GM12878 (cell line): ENCODE results near the gene SLC25A42.

Experiments
- CBX5 ChIP-seq: sonication (generic); IDR thresholded peaks from 2 replicates; pipeline ENCODE4 v1.6.1; 2016; ENCODE audit warnings: low read depth, moderate library complexity, mild to moderate bottlenecking, inconsistent platforms
- CEBPB ChIP-seq, 2 experiments: fragments of 150-350 bp in 1 of 2; IDR thresholded peaks; 2 replicates each; pipeline ENCODE4 v1.6.1; 2012 to 2014; ENCODE audit warnings: low read depth in 2 of 2, low read length in 2 of 2, borderline replicate concordance in 1 of 2, inconsistent platforms in 1 of 2
- HCFC1 ChIP-seq: fragments of 150-350 bp; IDR thresholded peaks from 2 replicates; pipeline ENCODE4 v1.6.1; 2014; ENCODE audit warnings: low read length
- HDAC6 ChIP-seq: fragments of 200-600 bp; sonication (generic); IDR thresholded peaks from one replicate; pipeline ENCODE4 v1.8.0; 2017; ENCODE audit warnings: antibody characterized with exemption; ENCODE audit not compliant: unreplicated experiment
- JUND ChIP-seq: IDR thresholded peaks from 2 replicates; pipeline ENCODE4 v1.6.1; 2012; ENCODE audit warnings: low read depth, mild to moderate bottlenecking, low read length, improper control_type of control experiment, moderate library complexity
- NFXL1 ChIP-seq: fragments of 450-650 bp; IDR thresholded peaks from 2 replicates; pipeline ENCODE4 v1.6.1; 2017; ENCODE audit warnings: antibody characterized with exemption, mild to moderate bottlenecking, borderline replicate concordance
- POLR2A ChIP-seq: IDR thresholded peaks from 2 replicates; pipeline ENCODE4 v1.6.1; 2011; ENCODE audit warnings: low read depth, mild to moderate bottlenecking, low read length
- POLR2AphosphoS5 ChIP-seq: IDR thresholded peaks from 2 replicates; pipeline ENCODE4 v1.6.1; 2011; ENCODE audit warnings: mild to moderate bottlenecking, low read length, inconsistent platforms
- TF ChIP-seq, protein P1 (sequence below): fragments of 450-650 bp; IDR thresholded peaks from 2 replicates; pipeline ENCODE4 v1.6.1; 2018; ENCODE audit warnings: mild to moderate bottlenecking, low read depth, moderate library complexity; ENCODE audit not compliant: partially characterized antibody
- TF ChIP-seq, protein P2 (sequence below), 3 experiments: IDR thresholded peaks in 2 of 3; conservative IDR thresholded peaks in 1 of 3; 2 replicates each; pipeline ENCODE4 v1.5.1; 2011; ENCODE audit warnings: low read depth in 3 of 3, low read length in 3 of 3, mild to moderate bottlenecking in 3 of 3, control low read depth in 2 of 3, moderate library complexity in 2 of 3, inconsistent platforms in 1 of 3, mixed read lengths in 1 of 3; ENCODE audit not compliant: control insufficient read depth in 2 of 3, insufficient read depth in 1 of 3; ENCODE audit errors: extremely low read depth in 1 of 3

DNA sequence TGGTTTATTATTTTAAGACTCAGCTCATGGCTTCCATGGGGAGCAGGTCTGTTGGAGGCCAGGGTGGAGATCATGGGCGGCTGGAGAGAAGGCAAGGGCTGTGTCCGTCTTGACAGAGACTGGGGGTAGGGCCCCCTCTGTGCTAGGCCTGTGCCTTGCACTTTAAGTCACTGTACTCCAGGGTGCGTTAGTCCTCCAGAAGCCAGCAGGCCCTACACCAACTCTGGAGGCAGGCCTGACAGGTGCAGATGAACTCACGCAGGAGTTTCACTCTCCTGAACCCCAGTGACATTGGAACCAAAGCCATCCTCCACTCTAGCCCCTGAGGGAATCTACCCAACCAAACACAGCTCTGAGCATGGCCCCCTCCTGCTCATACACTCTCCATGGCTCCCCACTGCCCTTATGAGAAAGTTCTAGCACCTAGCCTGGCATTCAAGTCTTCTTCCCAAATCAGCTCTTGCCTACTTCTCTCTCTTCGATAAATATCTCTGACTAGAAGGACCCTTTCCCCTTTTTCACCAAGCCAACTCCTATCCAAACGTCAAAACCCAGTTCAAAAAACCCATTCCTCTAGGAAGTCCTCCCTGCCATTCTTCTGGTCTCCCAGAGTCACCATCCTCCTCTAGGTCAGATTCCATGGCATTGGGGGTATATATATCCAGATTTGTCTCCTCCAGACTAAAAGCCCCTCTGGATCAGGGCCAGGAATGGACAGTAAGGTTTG, 91.1 kb downstream of the SLC25A42 start:
- no peak for TF ChIP-seq POLR2A
- TF ChIP-seq, protein P1, sequence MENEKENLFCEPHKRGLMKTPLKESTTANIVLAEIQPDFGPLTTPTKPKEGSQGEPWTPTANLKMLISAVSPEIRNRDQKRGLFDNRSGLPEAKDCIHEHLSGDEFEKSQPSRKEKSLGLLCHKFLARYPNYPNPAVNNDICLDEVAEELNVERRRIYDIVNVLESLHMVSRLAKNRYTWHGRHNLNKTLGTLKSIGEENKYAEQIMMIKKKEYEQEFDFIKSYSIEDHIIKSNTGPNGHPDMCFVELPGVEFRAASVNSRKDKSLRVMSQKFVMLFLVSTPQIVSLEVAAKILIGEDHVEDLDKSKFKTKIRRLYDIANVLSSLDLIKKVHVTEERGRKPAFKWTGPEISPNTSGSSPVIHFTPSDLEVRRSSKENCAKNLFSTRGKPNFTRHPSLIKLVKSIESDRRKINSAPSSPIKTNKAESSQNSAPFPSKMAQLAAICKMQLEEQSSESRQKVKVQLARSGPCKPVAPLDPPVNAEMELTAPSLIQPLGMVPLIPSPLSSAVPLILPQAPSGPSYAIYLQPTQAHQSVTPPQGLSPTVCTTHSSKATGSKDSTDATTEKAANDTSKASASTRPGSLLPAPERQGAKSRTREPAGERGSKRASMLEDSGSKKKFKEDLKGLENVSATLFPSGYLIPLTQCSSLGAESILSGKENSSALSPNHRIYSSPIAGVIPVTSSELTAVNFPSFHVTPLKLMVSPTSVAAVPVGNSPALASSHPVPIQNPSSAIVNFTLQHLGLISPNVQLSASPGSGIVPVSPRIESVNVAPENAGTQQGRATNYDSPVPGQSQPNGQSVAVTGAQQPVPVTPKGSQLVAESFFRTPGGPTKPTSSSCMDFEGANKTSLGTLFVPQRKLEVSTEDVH, result no peak
- TF ChIP-seq JUND, result no peak
- no peak for TF ChIP-seq CEBPB (IDR thresholded peaks at IDR 0.05; ENCODE audit: borderline replicate concordance in 1 of 2, low read depth in 2 of 2, low read length in 2 of 2)
- TF ChIP-seq HDAC6, result no peak
- TF ChIP-seq CBX5, result no peak
- TF ChIP-seq, protein P2, sequence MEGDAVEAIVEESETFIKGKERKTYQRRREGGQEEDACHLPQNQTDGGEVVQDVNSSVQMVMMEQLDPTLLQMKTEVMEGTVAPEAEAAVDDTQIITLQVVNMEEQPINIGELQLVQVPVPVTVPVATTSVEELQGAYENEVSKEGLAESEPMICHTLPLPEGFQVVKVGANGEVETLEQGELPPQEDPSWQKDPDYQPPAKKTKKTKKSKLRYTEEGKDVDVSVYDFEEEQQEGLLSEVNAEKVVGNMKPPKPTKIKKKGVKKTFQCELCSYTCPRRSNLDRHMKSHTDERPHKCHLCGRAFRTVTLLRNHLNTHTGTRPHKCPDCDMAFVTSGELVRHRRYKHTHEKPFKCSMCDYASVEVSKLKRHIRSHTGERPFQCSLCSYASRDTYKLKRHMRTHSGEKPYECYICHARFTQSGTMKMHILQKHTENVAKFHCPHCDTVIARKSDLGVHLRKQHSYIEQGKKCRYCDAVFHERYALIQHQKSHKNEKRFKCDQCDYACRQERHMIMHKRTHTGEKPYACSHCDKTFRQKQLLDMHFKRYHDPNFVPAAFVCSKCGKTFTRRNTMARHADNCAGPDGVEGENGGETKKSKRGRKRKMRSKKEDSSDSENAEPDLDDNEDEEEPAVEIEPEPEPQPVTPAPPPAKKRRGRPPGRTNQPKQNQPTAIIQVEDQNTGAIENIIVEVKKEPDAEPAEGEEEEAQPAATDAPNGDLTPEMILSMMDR (IDR thresholded peaks at IDR 0.05 in 2 of 3, conservative IDR thresholded peaks at IDR 0.05 in 1 of 3; ENCODE audit: control insufficient read depth in 2 of 3, extremely low read depth in 1 of 3, insufficient read depth in 1 of 3, low read depth in 3 of 3, low read length in 3 of 3), result no peak; a peak in 1 of 6 replicates
- TF ChIP-seq NFXL1, result no peak
- no peak for TF ChIP-seq POLR2AphosphoS5
- no peak for TF ChIP-seq HCFC1
